EH (cell line): Measurements from ENCODE around the gene TMEM87B.
A peak's percentile ranks its signal among the peaks of the same experiment; 100 is the strongest.

Source experiments
- DNase-seq: peaks from one replicate; pipeline ENCODE4 v3.0.0-alpha.2; 2015; ENCODE audit warnings: low read depth

Gene TMEM87B

DNA sequence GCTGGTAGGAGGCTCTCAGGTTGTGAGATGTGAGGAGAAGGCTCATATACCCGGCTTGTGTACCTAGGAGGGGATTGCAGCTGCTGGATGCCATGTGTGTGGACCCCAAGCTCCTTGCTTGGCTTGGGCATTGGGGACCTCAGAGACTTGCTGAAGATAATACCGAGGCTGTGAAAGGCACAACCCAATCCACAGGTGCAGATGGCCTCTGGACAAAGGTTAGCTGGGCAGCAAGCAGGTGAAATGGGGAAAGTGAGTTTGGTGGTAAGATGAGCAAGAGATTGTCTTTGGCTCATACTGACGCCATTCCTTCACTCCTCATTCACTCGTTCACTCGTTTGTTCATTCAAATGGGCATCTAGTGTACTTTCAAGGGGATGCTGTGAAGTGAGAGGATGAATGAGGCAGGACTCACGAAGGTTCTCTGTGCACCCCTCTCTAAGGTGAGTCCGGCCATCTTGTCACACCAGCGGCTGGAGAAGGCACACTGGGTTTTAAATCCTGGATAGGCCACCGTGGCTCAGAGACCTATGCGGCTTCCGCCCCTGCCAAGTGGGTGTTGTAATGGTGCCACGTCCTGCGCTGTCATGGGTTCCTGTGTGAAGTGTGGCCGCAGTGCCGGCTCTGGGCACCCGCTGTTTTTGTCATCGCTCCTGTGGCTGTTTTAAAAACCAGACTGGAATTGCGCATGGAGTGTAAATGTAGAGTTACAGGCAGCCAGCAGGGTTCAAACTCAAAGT is 96.8 kb downstream of the TMEM87B start:
- DNase-seq, result no peak

DNA sequence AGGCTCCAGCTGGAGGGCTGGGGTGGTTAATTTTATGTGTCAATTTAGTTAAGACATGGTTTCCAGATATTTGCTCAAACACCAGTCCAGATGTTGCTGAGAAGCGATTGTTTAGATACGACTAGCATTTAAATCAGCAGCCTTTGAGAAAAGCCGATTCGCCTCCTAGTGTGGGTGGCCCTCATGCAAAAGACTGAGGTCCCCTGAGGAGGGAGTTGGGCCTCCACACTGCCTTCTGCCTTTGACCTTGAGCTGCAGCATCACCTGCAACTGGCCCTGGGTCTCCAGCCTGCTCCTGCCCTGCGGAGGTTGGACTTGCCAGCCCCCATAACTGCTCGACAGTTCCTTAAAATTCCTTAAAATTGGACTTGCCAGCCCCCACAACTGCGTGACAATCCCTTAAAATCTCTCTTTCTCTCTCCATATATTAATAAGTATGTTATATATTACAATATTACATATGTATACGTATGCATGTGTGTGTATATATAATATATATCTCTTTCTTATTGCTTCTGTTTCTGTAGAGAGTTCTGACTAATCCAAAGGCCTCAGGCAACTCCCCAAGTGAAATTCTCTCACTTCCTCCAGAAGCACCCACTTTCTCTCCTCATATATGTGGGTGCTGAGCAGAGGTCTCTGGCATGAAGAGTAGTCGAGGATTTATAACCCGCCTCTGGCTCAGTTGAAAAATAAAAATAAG is 97.6 kb downstream of the TMEM87B start:
- DNase-seq, result no peak

DNA sequence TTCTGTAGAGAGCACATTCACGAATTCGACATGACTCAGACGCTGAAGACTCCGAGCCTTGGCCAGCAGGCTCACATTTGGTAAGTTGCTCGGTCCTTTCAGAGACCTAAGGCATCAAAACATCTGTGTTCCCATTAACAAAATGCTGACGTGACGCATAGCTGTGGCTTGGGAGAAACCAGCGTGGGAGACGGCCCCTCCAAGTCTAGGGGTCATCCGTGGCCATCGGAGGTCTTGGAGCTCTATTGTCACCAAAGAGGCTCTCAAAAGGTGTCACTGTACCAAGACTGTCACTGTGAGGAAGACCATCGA is 98.1 kb downstream of the TMEM87B start:
- peak; percentile 97 for DNase-seq

DNA sequence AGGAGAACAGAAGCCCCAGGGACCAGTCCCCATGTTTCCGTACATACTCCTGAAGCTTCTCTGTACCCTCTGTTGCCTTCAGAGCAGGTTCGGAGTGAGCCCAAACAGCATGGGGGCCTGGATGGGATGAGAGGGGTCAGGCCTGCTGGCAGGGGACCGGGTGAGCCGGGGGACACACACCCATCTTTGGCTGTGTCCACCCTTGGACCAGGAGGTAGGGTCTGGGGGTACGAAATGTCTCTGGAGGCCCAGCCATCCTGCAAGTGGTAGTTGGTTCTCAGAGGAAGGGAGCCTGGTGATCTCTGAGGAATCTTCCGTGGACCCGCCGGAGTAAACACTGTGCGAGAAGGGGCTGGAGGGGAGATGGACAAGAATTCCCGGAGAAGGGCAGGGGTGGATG is 98.4 kb downstream of the TMEM87B start:
- DNase-seq, result no peak

DNA sequence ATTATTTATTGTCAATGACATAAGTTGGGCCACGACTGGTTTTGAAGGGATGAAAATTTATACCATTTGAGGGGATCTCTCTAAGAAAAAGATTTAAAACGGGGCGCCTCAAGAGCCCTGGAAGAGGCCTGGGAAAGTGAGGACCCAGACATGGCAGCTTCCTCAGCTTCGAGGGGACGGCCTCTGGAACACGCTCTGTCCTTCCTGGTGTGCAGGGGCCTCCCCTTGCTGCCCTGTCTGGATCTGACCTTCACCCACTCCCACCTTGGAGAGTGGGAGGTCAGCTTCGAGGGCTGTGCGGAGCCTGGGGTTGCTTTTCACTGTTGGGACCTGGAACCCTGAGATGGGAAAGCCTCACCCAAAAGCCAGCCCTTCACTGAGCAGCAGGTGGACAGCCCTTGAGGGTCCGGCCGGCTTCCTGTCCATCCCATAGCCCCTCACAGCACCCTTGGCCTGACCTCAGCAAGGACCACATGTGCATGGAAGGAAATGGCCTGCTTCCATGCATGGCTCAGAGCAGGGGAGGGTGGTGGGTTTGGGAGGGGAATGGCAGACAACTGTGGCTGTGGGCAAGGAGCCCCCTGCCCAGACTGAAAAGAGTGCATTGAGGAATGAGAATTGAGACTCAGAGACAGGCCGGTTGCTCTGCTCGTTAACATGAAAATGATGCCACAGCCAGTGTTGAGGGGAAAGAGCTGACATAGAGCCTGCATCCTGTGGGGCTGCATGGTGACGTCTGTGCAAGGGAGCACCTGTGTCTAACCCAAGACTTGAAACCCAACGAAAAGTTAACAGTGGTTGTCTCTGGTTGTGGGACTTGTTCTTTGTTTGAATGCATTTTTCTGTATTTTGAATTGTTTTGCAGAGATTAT is 99.4 kb downstream of the TMEM87B start:
- no peak for DNase-seq

DNA sequence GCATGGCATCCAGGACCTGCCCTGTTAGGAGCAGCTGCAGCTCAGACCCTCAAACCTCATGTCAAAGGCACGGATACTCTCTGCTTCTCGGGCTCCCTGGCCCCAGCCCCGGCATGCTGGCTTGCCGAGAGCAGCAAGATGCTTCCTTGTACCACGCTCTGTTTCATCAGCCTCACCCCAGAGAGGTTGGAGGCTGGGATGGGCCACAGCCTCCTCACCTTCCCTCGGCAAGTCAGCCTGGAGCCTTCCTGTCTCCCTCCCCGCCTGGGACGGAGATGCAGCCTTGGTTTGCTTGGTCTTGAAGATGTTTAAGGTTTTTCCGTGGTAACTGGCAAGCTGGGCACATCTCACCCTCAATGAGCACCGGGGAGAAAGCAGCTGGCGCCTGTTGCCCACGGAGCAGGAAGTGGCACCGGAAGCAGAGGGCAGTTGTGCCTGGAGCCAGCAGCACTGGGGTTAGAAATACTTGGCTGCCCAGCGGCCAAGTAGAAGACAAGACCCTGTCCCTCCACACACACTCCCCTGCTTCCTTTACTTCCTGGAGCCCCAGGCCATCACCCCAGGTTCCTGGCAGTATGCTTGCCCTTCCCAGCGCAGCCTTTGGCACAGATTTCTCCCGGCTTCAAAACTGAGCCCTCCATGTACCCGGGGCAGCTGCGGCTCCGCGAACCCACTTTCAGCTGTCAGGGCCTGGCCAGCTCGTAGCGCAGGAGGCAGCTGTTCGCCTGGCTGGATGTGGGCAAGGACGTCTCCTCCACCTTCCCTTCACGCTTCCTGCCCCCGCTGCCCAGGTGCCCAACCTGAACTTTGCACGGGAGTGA is 100.5 kb downstream of the TMEM87B start:
- DNase-seq, result no peak

DNA sequence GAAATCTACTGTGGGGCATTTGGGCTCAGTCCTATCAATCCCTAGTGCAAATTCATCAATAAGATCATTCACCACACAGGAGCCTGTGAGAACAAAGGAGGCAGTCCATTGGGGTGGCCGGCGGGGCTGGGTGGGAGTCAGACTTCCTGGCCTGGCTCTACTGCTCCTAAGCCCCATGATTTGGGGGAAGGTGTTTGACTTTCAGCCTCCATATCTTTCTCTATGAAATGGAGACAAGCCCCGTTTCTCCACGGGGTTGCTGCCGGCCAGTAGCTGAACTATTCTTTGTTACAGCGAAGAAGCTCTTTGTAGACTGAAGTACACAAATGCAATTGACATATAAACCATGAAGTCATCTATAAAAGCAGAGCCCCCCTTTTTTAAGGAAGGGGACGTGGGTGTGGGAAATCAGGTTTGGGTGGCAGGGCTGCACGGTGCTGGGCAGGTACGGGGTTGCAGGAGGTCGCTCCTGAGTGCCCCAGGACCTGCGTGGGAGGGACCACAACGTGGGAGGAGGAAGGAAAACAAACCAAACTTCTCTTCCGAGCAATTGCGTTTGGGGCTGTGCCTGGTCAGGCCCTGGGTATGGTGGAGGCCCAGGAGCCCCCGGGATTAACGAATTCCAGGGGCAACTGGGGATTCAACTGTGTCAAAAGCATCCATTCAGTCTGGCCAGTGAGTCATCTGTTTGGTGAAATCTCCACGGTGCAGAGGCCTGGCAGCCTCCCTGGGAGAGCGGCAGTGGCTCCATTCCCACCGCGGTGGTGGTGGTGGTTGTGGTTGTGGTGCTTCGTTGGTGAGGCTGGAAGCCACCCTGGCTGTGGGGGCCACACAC is 101.3 kb downstream of the TMEM87B start:
- peak; percentile 72 for DNase-seq

DNA sequence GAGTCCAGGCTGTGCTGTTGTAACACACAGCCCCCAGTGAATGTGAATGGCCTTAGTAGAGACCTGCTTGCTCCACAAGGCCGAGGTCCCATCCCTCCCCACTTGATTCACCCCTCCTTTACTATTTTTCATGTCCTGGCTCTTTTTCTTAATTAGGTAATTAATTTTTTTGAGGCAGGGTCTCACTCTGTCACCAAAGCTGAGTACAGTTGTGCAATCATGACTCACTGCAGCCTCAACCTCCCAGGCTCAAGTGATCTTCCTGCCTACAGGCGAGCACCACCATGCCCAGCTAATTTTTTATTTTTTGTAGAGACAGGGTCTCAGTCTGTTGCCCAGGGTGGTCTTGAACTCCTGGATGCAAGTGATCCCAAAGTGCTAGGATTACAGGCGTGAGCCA is 102.4 kb downstream of the TMEM87B start:
- no peak for DNase-seq

DNA sequence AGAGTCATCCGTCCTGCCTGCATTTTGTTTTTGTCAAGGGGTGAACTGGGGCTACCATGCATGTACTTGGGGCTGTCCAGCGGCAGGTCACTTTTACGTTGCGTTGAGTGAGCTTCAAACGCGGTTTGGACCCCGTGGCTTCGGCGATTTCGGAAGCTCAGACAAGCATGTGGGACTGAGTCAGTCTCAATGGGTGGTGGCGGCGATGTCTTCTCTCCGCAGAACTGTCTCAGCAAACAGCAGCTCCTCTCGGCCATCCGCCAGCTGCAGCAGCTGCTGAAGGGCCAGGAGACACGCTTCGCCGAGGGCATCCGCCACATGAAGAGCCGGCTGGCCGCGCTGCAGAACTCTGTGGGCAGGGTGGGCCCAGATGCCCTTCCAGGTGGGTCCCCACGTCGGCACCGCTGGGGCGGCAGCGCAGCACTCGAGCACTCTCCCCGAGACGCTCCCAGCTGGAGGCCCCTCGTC is 104.4 kb downstream of the TMEM87B start:
- DNase-seq, result no peak

DNA sequence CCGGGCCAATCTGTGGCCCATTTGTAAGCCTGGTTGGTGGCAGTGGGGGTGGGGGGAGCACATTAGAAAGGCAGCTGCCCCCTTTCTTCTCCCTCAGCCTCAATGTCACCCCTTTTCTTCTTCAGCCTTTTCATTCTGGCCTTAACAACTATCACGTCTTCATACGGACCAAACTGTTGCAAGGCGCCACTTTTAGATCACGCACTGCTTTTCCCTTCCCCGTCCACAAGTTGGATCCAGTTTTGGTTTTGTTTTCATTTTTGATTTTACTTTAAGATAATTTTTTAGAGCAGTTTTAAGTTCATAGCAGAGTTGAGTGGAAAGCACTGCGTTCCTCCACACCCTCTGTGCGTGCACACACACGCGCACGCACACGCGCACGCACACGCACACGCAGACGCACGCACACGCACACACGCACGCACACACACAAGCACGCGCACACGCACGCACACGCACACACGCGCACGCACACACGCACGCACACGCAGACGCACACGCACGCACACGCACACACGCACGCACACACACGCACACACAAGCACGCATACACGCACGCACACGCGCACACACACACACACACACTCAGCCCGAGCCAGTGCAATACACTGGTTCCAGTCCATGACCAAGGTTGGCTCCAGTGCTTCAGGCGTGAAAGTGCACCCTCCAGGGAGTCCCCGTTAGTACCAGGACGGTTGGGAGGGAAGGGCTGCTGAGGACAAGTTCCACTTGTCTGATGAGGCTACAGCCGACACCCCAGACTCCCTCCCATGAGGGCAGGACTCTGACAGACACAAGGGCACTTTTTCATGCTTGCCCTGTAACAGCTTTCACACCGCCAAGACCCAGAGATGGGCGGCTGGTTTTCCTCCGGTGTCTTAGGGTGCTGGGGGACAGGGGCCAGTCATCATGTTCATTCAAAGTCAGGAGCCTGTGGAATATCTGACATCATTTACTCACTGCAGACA is 105.5 kb downstream of the TMEM87B start:
- no peak for DNase-seq

DNA sequence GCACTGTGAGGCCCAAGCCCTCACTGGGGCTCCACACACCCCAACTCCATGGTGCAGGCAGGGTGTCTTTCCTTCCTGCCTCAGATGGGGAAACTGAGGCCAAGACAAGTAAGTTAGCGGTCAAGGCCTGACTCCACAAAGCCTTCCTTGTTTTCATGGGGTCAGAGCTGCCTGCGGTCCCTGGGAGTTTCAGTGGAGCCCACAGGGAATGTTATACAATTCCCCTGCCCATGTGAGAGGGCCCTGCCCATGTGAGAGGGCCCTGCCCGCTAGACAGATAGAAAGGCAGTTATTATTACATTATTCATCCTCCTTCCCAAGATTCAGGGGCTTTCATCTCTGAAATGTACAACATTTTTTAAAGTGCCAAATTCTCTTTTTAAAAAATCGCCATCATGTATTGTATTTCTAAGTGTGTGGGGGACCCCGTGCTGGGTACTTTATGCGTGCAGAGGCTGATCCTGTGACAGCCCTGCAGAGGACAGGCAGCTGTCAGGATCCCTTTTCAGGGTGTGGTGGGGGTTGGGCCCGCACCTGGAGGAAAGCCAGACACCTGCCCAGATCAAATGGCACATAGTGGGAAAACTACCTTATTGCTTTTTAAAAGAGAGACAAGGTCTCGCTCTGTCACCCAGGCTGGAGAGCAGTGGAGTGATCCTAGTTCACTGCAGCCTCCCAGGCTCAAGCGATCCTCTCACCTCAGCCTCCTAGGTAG is 106.5 kb downstream of the TMEM87B start:
- no peak for DNase-seq

DNA sequence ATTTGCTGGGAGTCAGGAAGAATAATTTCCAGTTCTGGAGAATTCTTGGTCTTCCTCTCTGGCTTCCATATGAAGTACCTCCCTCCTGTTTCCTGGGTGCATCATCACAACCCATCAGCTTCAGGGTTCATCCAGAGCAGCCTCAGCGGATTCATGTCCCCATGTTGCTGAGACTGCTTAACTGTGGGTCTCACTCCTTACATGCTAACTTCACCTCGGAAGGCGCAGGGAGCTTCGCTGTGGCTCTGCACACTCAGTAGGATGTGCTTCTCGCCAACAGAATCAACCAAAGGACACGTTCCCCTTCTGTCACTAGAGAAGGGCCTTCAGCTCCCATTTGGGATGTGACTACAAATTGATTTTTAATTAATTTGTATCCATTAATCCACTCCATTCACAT is 107.3 kb downstream of the TMEM87B start:
- DNase-seq, result no peak

DNA sequence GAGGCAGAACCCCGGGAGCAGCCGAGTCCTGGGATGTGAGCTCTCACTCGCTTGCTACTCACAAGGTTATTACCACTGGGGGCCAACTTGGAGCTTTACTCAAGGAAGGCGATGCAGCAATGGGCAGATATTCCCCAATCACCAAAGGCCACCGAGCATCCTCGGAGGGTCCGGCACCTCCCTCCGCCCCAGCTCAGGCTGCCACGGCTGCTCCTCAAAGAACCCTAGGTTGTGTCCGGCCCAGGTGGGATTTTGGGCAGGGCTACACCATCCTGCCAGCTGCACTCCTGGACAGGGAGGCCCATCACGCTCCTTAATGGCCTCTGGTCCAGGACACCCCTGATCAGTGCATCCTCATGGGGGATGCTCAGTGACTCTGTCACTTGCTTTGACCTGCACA is 107.9 kb downstream of the TMEM87B start:
- no peak for DNase-seq

DNA sequence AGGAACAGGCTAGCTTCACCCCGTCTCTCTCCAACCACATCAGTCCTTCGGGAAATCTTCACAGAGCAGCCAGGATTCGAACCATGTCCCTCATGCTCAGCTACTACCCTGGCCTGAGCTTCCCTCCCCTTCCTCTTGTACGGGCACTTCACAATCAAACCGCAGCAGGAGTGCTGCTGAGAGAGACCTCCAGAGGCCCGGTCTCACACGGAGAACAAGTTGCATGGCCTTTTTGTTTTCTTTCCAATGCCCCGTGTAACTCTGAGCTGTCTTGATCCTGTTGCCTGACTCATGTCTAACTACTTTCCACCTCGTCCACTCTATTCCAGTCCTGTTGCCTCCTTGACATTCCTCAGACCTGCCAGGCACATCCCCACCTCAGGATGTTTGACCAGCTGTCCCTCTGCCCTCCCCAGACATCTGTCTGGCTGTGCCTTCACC is 108.5 kb downstream of the TMEM87B start:
- DNase-seq, result no peak

DNA sequence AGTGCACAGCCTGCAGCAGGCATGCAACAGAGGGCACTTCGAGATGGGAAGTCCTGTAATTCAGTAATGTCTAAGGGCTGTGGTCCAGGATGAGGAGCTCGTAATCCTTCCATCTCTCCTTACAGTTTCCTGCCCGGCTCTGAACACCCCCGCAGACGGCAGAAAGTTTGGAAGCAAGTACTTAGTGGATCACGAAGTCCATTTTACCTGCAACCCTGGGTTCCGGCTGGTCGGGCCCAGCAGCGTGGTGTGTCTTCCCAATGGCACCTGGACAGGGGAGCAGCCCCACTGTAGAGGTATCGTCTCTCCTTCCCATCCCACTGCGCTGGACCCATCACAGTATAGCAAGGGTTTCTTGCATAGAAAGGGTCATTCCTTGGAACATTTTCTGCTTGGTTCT is 109.8 kb downstream of the TMEM87B start:
- no peak for DNase-seq

DNA sequence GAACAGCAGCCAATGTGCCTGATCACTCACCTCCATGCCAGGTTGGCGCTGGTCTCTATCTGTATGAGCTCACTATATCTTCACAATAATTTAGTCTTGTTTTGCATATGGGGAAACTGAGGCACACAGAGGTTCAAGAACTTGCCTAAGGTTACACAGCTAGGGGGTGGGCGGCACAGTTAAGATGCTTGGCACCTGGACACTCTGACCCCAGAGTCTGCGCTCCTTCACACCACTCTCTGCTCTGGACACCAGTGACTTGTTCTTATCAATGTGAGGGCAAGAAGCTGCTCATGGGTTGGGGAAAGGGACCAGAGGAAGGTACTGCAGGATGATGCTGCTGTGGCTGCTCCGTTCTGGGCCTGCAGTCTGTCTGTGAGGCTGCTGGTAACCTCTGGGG is 110.2 kb downstream of the TMEM87B start:
- DNase-seq, result no peak

DNA sequence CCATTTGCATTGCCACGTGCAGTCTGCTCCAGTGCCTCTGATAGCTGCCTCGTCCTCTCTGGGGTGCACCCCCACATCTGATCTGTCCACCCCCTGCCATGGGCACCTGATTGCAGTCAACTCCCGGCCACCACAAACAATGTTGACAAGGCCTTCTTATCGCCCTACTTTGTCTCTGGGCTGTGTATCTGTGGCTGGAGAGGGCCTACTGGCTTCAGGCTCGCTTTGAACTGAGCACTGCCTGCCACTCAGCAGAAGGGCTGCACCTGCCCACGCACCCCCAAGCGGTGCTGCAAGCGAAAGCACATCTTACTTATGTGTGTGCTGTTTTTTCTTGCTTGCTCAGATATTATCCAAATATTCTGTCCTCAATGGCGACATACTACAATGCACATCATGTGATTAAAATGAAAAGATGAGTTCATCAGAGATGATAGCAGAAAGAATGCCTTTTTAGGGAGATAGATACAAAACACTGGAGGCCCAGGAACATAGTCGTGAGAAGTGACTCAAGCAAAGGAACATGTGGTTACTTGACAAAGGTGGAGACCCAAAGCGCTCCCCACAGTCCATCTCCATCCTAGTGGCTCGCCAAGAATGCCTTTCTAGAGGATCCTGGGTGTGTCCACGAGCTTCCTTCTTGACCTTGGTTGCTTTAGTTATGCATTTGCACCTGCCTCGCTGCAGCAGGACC is 111.9 kb downstream of the TMEM87B start:
- DNase-seq, result no peak

DNA sequence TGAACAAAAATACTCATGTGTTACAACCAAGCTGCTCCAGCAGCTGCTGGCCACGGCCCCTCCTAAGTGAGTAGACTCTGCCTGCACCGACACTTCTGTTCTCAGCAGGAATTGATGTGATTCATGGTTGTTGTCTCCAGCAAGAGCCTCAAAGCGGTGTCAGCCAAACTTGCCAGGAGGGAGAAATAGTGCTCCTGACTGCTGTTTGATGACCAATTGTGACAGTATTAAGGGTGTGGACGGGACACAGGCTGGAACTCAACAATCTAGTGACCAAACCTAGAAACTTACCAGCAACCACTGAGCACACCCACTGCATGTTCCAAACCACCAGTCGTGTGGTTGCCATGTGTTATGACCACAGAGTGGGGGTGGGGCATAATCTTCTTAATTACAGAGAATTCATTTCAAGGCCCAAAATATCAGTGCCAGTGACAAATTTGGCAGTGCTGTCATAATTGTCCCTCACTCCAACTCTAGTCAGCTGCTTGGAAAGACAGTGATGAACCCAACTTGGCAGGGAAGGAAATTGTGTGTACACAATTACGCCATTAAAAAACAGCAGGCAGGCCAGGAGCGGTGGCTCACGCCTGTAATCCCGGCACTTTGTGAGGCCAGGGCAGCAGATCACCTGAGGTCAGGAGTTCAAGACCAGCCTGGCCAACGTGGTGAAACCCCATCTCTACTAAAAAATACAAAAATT is 113.5 kb downstream of the TMEM87B start:
- DNase-seq, result peak; percentile 24
